ENCODE measurements around the gene TOMM34.

Gene TOMM34

DNA sequence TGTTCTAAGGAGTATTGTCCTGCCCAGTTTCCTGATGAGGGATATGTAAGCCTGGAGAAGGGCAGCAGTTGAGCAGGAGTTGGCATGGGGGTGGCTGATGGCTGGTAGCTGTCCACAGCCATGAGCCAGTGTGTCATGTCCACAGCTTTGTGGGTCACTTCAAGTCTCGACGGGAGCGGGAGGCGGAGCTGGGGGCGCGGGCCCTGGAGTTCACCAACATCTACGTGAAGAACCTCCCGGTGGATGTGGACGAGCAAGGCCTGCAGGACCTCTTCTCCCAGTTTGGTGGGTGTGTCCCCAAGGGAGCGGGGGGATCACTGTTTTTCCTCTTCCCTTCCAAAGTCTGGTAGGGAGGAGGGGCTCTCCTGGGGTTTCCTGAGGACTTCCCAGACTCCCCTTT lies 41.4 kb downstream of the TOMM34 start:
- no peaks in the 10 kb centered on the region for H3K9me2 ChIP-seq (ENCODE audit: low read depth, low read length)
- no peak overlapping the region for H3K9ac ChIP-seq (ENCODE audit: low read length)
- no peaks in the 10 kb centered on the region for H3K4me1 ChIP-seq (ENCODE audit: insufficient read depth, low read length, severe bottlenecking)
- no peaks in the 10 kb centered on the region for H3K79me2 ChIP-seq (ENCODE audit: insufficient read depth, low read length)
- H3K27me3 ChIP-seq (ENCODE audit: insufficient read depth, low read length): no peaks in the 10 kb centered on the region
- no peak overlapping the region for H3K4me2 ChIP-seq (ENCODE audit: low read length)
- H3K27ac ChIP-seq (ENCODE audit: low read depth, low read length, poor library complexity, severe bottlenecking): no peak overlapping the region
- no peak overlapping the region for H3K4me3 ChIP-seq (ENCODE audit: low read depth, low read length, poor library complexity, severe bottlenecking)
- peaks cover 52% of the 10 kb centered on the region for H3K36me3 ChIP-seq (ENCODE audit: insufficient read depth, low read length)
- H2AFZ ChIP-seq (ENCODE audit: low read length): no peak overlapping the region
- no peaks in the 10 kb centered on the region for H3F3A ChIP-seq (ENCODE audit: insufficient read depth, low read length)
- H3K9me3 ChIP-seq (ENCODE audit: low read length): no peaks in the 10 kb centered on the region
- no peak for TF ChIP-seq EZH2 (IDR thresholded peaks at IDR 0.05; ENCODE audit: borderline replicate concordance, low read length)
- TF ChIP-seq, protein P1, sequence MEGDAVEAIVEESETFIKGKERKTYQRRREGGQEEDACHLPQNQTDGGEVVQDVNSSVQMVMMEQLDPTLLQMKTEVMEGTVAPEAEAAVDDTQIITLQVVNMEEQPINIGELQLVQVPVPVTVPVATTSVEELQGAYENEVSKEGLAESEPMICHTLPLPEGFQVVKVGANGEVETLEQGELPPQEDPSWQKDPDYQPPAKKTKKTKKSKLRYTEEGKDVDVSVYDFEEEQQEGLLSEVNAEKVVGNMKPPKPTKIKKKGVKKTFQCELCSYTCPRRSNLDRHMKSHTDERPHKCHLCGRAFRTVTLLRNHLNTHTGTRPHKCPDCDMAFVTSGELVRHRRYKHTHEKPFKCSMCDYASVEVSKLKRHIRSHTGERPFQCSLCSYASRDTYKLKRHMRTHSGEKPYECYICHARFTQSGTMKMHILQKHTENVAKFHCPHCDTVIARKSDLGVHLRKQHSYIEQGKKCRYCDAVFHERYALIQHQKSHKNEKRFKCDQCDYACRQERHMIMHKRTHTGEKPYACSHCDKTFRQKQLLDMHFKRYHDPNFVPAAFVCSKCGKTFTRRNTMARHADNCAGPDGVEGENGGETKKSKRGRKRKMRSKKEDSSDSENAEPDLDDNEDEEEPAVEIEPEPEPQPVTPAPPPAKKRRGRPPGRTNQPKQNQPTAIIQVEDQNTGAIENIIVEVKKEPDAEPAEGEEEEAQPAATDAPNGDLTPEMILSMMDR (IDR thresholded peaks at IDR 0.05; ENCODE audit: low read length): no peak
- H4K20me1 ChIP-seq (ENCODE audit: insufficient read depth, low read length): no peaks in the 10 kb centered on the region

DNA sequence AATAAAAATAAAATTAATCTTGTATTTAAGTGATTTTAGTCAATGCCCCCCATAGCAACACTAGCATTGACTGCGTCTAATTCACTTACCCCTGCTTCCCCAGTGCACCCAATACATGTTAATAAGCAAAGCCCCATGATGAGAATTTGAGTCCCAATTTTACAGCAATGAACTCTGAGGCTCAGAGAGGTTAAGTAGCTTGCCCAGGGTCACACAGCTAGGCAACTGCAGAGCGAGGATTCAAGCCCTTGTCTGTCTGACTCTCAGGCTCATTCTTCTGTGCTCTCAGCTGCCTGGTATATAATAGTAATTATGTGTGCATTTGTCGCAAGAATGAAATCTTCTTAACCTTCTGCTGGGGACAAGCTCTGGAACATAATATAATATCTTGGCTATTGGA lies 41.9 kb downstream of the TOMM34 start:
- no peaks in the 10 kb centered on the region for H4K20me1 ChIP-seq (ENCODE audit: insufficient read depth, low read length)
- H3K36me3 ChIP-seq (ENCODE audit: insufficient read depth, low read length): peaks cover 54% of the 10 kb centered on the region
- H3K4me1 ChIP-seq (ENCODE audit: insufficient read depth, low read length, severe bottlenecking): no peaks in the 10 kb centered on the region
- no peaks in the 10 kb centered on the region for H3F3A ChIP-seq (ENCODE audit: insufficient read depth, low read length)
- H3K4me2 ChIP-seq (ENCODE audit: low read length): no peak overlapping the region
- TF ChIP-seq, protein P1 (IDR thresholded peaks at IDR 0.05; ENCODE audit: low read length): no peak
- no peak for TF ChIP-seq EZH2 (IDR thresholded peaks at IDR 0.05; ENCODE audit: borderline replicate concordance, low read length)
- no peaks in the 10 kb centered on the region for H3K9me3 ChIP-seq (ENCODE audit: low read length)
- H3K27me3 ChIP-seq (ENCODE audit: insufficient read depth, low read length): no peaks in the 10 kb centered on the region
- no peak overlapping the region for H2AFZ ChIP-seq (ENCODE audit: low read length)
- no peak overlapping the region for H3K4me3 ChIP-seq (ENCODE audit: low read depth, low read length, poor library complexity, severe bottlenecking)
- H3K9me2 ChIP-seq (ENCODE audit: low read depth, low read length): no peaks in the 10 kb centered on the region
- no peak overlapping the region for H3K27ac ChIP-seq (ENCODE audit: low read depth, low read length, poor library complexity, severe bottlenecking)
- H3K79me2 ChIP-seq (ENCODE audit: insufficient read depth, low read length): no peaks in the 10 kb centered on the region
- H3K9ac ChIP-seq (ENCODE audit: low read length): no peak overlapping the region

DNA sequence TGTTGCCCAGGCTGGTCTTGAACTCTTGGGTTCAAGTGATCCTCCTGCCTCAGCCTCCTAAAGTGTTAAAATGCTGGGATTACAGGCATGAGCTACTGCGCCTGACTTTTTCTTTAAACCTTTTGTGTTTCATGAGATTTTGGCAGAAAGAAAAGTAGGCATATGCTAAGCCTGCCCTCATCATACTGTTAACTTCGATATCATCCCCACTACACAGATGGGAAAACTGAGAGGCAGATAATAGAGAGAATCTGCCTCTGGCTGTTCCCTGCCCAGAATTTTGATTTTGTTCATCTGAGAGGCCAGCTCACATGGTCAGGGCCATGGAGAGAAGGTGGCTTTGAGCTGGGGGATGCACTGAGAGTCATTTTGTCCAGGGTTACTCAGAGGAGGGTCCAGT lies 42.8 kb downstream of the TOMM34 start:
- H3K27me3 ChIP-seq (ENCODE audit: insufficient read depth, low read length): no peaks in the 10 kb centered on the region
- no peak overlapping the region for H2AFZ ChIP-seq (ENCODE audit: low read length)
- H3K9me3 ChIP-seq (ENCODE audit: low read length): no peaks in the 10 kb centered on the region
- H3K4me1 ChIP-seq (ENCODE audit: insufficient read depth, low read length, severe bottlenecking): no peaks in the 10 kb centered on the region
- H3K79me2 ChIP-seq (ENCODE audit: insufficient read depth, low read length): no peaks in the 10 kb centered on the region
- TF ChIP-seq, protein P1 (IDR thresholded peaks at IDR 0.05; ENCODE audit: low read length): no peak
- no peak for TF ChIP-seq EZH2 (IDR thresholded peaks at IDR 0.05; ENCODE audit: borderline replicate concordance, low read length)
- no peaks in the 10 kb centered on the region for H3F3A ChIP-seq (ENCODE audit: insufficient read depth, low read length)
- H4K20me1 ChIP-seq (ENCODE audit: insufficient read depth, low read length): no peaks in the 10 kb centered on the region
- no peak overlapping the region for H3K27ac ChIP-seq (ENCODE audit: low read depth, low read length, poor library complexity, severe bottlenecking)
- H3K36me3 ChIP-seq (ENCODE audit: insufficient read depth, low read length): peaks cover 55% of the 10 kb centered on the region
- H3K9ac ChIP-seq (ENCODE audit: low read length): no peak overlapping the region
- no peaks in the 10 kb centered on the region for H3K9me2 ChIP-seq (ENCODE audit: low read depth, low read length)
- H3K4me2 ChIP-seq (ENCODE audit: low read length): no peak overlapping the region
- no peak overlapping the region for H3K4me3 ChIP-seq (ENCODE audit: low read depth, low read length, poor library complexity, severe bottlenecking)
